ENCODE results near the gene PI4KB.

GRCh38 chr1:151265446-151266236 is 61.6 kb downstream of the PI4KB start:
- TF ChIP-seq POLR2A (IDR thresholded peaks at IDR 0.05): no peak
- no peak for TF ChIP-seq CTCF (IDR thresholded peaks at IDR 0.05)
